Motor neuron (in vitro differentiated cells): Measurements from ENCODE around the gene PRKD2. TPM values are rescaled to one million over a fixed set of nuclear protein-coding genes. Genes with fewer than 3 reads are reported as not detected.
"Not testable (repeated sequence)": the region's sequence is repeated elsewhere in the genome, so short reads cannot be mapped to it uniquely, and the experiment has no call there.

Experiments used
- ATAC-seq, 8 experiments: fragments of 200-7000 bp; cut with Tn5 transposase; replicated peaks in 6 of 8; 2 replicates each; pipeline ENCODE4 v1.8.0; 2021; ENCODE audit warnings: mild to moderate bottlenecking in 8 of 8, moderate library complexity in 8 of 8
- H3K27ac ChIP-seq, 2 donors: fragments of 250-450 bp; sonication (Bioruptor Pico); 2 replicates each; pipeline ENCODE4 v1.9.0; 2021; ENCODE audit warnings: antibody characterized with exemption in 2 of 2, mild to moderate bottlenecking in 2 of 2, moderate library complexity in 1 of 2
- H3K4me1 ChIP-seq, 2 donors: fragments of 250-450 bp; sonication (Bioruptor Pico); replicated peaks in 1 of 2; 2 replicates each; pipeline ENCODE4 v1.6.1; 2021; ENCODE audit warnings: antibody characterized with exemption in 2 of 2, mild to moderate bottlenecking in 2 of 2, moderate library complexity in 1 of 2
- H3K4me3 ChIP-seq, 5 donors: fragments of 250-450 bp; sonication (Bioruptor Pico); 2 replicates each; pipeline ENCODE4 v1.9.0; 2021; ENCODE audit warnings: antibody characterized with exemption in 5 of 5, mild to moderate bottlenecking in 5 of 5, moderate library complexity in 4 of 5
- WGBS, 10 experiments: fragments of 450-650 bp; shearing (Covaris generic); methylation state at CpG; one replicate each; pipeline ENCODE4 v1.0.0; 2022; 5-methylcytosine and 5-hydroxymethylcytosine counted together
- in situ Hi-C, 9 experiments: fragments of 400-800 bp; cut with MboI; loops; one replicate each; pipeline ENCODE4 v1.15.0; 2021; ENCODE audit warnings: low sequenced_read_pairs in 9 of 9, low pct_unique_long_range_greater_than_20kb in 2 of 9; ENCODE audit not compliant: unreplicated experiment in 9 of 9
- total RNA-seq, 8 experiments: library from RNA; unstranded; fragments of 300-600 nt; gene quantifications; 2 replicates each; pipeline versions ENCODE4 v1.2.3 to v1.2.4, GENCODE V29; 2022

PRKD2 gene
- 10 to 100 TPM in 6 of 8 experiments, 1 to 10 TPM in 2; 6.5 to 33.2 (median 12.7) TPM for total RNA-seq

- Histone ChIP-seq H3K27ac (peak within 1 kb of the TSS; percentile 11 to 18), H3K4me1 (peaks cover 0 to 9% of the 10 kb centered on the region in 2 donors), H3K4me3 (peak within 1 kb of the TSS; percentile 57 to 96 (median 64))
- in situ Hi-C loops = no loop called here
- no CpG with 5 or more reads among the region's 52 CpGs for WGBS, 10 experiments
- ATAC-seq = peak; percentile 64 to 85 (median 84)
These were observed at the start of gene PRKD2 for GRCh38 chr19:46717034-46717715. PRKD2 (minus strand) TSS chr19:46717114; CDS start chr19:46716370, 744 bp downstream.

- in situ Hi-C loops = loop anchor here in 1 of 9 experiments (25.0 kb wide), 1 partner anchor 222 kb away; no protein-coding TSS in a partner anchor
- H3K4me1 ChIP-seq = no peaks in the 10 kb centered on the region
- 33 to 88% (median 80%) methylated on average over 1 to 7 of the region's 11 CpGs; no CpG with 5 or more reads in 3 of the 10 experiments for WGBS, 10 experiments
- H3K27ac ChIP-seq = no peak overlapping the region
- H3K4me3 ChIP-seq = no peak overlapping the region
- ATAC-seq = peak in 3 of 8 experiments; percentile 19 to 49 (median 38)
These were observed 47.9 kb upstream of the PRKD2 start for GRCh38 chr19:46764817-46765291.

GRCh38 chr19:46762245-46762890 is 45.5 kb upstream of the PRKD2 start:
- Histone ChIP-seq H3K27ac (no peak overlapping the region), H3K4me3 (no peak overlapping the region), H3K4me1 (no peaks in the 10 kb centered on the region)
- ATAC-seq = peak in 2 of 8 experiments; percentile 6 to 34
- in situ Hi-C loops = loop anchor here in 1 of 9 experiments (25.0 kb wide), 1 partner anchor 225 kb away; no protein-coding TSS in a partner anchor
- WGBS, 10 experiments = 53 to 88% (median 69%) methylated on average over 2 to 6 of the region's 6 CpGs; no CpG with 5 or more reads in 6 of the 10 experiments

GRCh38 chr19:46761418-46761831 is 44.5 kb upstream of the PRKD2 start:
- Histone ChIP-seq H3K27ac (no peak overlapping the region), H3K4me1 (no peaks in the 10 kb centered on the region), H3K4me3 (no peak overlapping the region)
- ATAC-seq = no peak
- in situ Hi-C loops = loop anchor here in 1 of 9 experiments (25.0 kb wide), 1 partner anchor 226 kb away; no protein-coding TSS in a partner anchor
- 19 to 91% (median 75%) methylated on average over 1 to 5 of the region's 5 CpGs; no CpG with 5 or more reads in 1 of the 10 experiments for WGBS, 10 experiments

- WGBS, 10 experiments = 0 to 92% (median 80%) methylated on average over 1 to 2 of the region's 4 CpGs; no CpG with 5 or more reads in 5 of the 10 experiments
- H3K4me1 ChIP-seq, H3K4me3 ChIP-seq, ATAC-seq, H3K27ac ChIP-seq: not testable (repeated sequence)
- in situ Hi-C loops = loop anchor here in 1 of 9 experiments (25.0 kb wide), 1 partner anchor 226 kb away; no protein-coding TSS in a partner anchor
These were observed 44.0 kb upstream of the PRKD2 start for GRCh38 chr19:46760897-46761296.

GRCh38 chr19:46760363-46760762 is 43.4 kb upstream of the PRKD2 start:
- H3K27ac ChIP-seq = no peak overlapping the region
- no peak for ATAC-seq
- WGBS, 10 experiments = 63 to 100% (median 98%) methylated on average over 1 to 5 of the region's 5 CpGs; no CpG with 5 or more reads in 3 of the 10 experiments

GRCh38 chr19:46759817-46760333 is 43.0 kb upstream of the PRKD2 start:
- WGBS, 10 experiments = 0 to 100% (median 74%) methylated on average over 1 to 4 of the region's 7 CpGs; no CpG with 5 or more reads in 4 of the 10 experiments
- in situ Hi-C loops = loop anchor here in 3 of 9 experiments (10.0 to 25.0 kb wide), 2 partner anchors 75 to 227 kb away; no protein-coding TSS in a partner anchor
- peak in 3 of 8 experiments; percentile 85 to 89 (median 89) for ATAC-seq

More at GRCh38 chr19:46760363-46760762, 43.4 kb upstream of the PRKD2 start:
- in situ Hi-C loops = loop anchor here in 1 of 9 experiments (25.0 kb wide), 1 partner anchor 227 kb away; no protein-coding TSS in a partner anchor
- Histone ChIP-seq H3K4me3 (no peak overlapping the region), H3K4me1 (no peaks in the 10 kb centered on the region)

GRCh38 chr19:46759206-46759605 is 42.3 kb upstream of the PRKD2 start:
- no peak overlapping the region for H3K27ac ChIP-seq
- no peaks in the 10 kb centered on the region for H3K4me1 ChIP-seq
- WGBS, 10 experiments = 20 to 92% (median 83%) methylated on average over 1 to 6 of the region's 6 CpGs; no CpG with 5 or more reads in 3 of the 10 experiments
- no peak for ATAC-seq
- in situ Hi-C loops = loop anchor here in 3 of 9 experiments (10.0 to 25.0 kb wide), 2 partner anchors 76 to 228 kb away; no protein-coding TSS in a partner anchor
- H3K4me3 ChIP-seq = no peak overlapping the region

More at GRCh38 chr19:46759817-46760333, 43.0 kb upstream of the PRKD2 start:
- Histone ChIP-seq H3K4me1 (no peaks in the 10 kb centered on the region), H3K27ac (no peak overlapping the region), H3K4me3 (no peak overlapping the region)

- no peaks in the 10 kb centered on the region for H3K4me1 ChIP-seq
- no peak overlapping the region for H3K27ac ChIP-seq
- no peak overlapping the region for H3K4me3 ChIP-seq
- no peak for ATAC-seq
- 100% methylated on average over 2 of the region's 30 CpGs; no CpG with 5 or more reads in 9 of the 10 experiments for WGBS, 10 experiments
- in situ Hi-C loops = loop anchor here in 3 of 9 experiments (10.0 to 25.0 kb wide), 2 partner anchors 78 to 231 kb away; no protein-coding TSS in a partner anchor
These were observed 39.6 kb upstream of the PRKD2 start for GRCh38 chr19:46756544-46756888.

GRCh38 chr19:46755853-46756543 is 39.1 kb upstream of the PRKD2 start:
- 87 to 94% (median 93%) methylated on average over 3 to 19 of the region's 86 CpGs; no CpG with 5 or more reads in 7 of the 10 experiments for WGBS, 10 experiments
- Histone ChIP-seq H3K4me1 (no peaks in the 10 kb centered on the region), H3K27ac (no peak overlapping the region), H3K4me3 (no peak overlapping the region)
- in situ Hi-C loops = loop anchor here in 3 of 9 experiments (10.0 to 25.0 kb wide), 2 partner anchors 79 to 231 kb away; no protein-coding TSS in a partner anchor
- peak in 3 of 8 experiments; percentile 7 to 11 (median 10) for ATAC-seq

GRCh38 chr19:46755077-46755852 is 38.4 kb upstream of the PRKD2 start:
- Histone ChIP-seq H3K27ac (no peak overlapping the region), H3K4me1 (no peaks in the 10 kb centered on the region), H3K4me3 (no peak overlapping the region)
- peak in 1 of 8 experiments; percentile 3 for ATAC-seq
- WGBS, 10 experiments = 63 to 100% (median 93%) methylated on average over 1 to 8 of the region's 39 CpGs; no CpG with 5 or more reads in 3 of the 10 experiments
- in situ Hi-C loops = loop anchor here in 3 of 9 experiments (10.0 to 25.0 kb wide), 2 partner anchors 80 to 232 kb away; no protein-coding TSS in a partner anchor
